SKM-1 treated with dmso at 0.1 percent for 144 hours (cell line): ENCODE results near the gene RNASE4.
"Not testable (repeated sequence)": the region's sequence is repeated elsewhere in the genome, so short reads cannot be mapped to it uniquely, and the experiment has no call there.

Source experiments
- DNase-seq: peaks from one replicate; lab custom pipeline; 2025; ENCODE audit not compliant: unreplicated experiment; lab: John Stamatoyannopoulos, UW

RNASE4 gene, protein sequence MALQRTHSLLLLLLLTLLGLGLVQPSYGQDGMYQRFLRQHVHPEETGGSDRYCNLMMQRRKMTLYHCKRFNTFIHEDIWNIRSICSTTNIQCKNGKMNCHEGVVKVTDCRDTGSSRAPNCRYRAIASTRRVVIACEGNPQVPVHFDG

GRCh38 chr14:20683891-20684661, at the start of gene RNASE4:
RNASE4 (plus strand) TSS chr14:20684560; CDS start chr14:20699372, 14,812 bp downstream.
- peak; percentile 52 for DNase-seq

- DNase-seq = no peak
Observed at GRCh38 chr14:20641591-20641990, 42.8 kb upstream of the RNASE4 start, which contains the start of gene OR6S1. OR6S1 (minus strand) TSS chr14:20641691; CDS start chr14:20641691, 0 bp downstream.

DNA sequence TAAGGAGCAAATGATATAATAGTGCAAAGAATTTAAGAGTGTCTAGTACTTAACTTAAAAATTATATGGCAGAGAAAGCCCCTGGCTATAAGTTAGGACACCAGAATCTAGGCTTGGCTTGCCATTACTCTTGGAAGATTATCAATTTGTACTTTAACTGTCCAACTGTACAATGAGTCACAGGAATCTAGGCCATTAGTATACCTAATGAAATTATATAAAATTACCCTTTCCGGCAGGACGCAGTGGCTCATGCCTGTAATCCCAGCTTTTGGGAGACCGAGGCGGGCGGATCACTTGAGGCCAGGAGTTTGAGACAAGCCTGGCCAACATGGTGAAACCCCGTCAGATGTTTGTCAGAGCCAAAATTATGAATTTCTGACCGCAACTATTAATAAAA, 42.2 kb upstream of the RNASE4 start:
- no peak for DNase-seq

- DNase-seq = not testable (repeated sequence)
Observed at GRCh38 chr14:20642755-20643154, 41.6 kb upstream of the RNASE4 start.

DNA sequence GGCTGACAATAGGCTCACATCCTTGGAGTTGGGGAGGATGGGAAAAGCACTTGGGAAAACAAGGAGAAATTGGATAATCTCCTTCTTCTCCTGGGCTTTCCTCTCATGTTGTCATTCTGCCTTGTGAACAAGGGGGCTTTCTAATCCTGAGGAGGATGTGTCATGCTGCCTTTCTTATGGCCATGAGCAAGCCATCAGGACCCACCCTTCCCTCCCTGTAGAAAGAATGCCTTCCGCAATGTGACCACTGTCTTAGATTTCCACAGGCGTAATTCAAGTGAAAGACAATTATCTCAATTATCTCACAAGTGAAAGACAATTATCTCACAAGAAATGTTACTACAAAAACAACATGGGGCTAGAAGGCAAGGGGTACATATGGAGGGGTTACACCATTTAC, 39.8 kb upstream of the RNASE4 start:
- DNase-seq = no peak

DNA sequence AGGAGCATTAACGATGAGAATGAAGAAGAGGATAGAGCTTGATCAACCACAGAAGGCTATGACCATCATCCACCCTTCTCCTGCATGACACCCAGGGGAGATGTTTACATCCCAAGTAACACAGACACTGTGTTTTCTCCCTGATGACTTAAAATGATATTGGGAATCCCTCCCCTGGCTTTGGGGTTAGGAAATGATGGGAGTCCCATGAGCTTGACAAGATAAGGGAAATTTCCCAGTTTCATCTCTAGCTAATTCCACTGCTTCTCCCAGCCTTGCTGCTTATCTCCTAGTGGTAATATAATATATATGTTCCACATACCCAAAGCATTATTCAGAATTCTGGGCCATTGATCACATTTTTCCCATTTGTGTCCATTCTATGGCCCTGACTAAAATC, 38.9 kb upstream of the RNASE4 start:
- no peak for DNase-seq

DNA sequence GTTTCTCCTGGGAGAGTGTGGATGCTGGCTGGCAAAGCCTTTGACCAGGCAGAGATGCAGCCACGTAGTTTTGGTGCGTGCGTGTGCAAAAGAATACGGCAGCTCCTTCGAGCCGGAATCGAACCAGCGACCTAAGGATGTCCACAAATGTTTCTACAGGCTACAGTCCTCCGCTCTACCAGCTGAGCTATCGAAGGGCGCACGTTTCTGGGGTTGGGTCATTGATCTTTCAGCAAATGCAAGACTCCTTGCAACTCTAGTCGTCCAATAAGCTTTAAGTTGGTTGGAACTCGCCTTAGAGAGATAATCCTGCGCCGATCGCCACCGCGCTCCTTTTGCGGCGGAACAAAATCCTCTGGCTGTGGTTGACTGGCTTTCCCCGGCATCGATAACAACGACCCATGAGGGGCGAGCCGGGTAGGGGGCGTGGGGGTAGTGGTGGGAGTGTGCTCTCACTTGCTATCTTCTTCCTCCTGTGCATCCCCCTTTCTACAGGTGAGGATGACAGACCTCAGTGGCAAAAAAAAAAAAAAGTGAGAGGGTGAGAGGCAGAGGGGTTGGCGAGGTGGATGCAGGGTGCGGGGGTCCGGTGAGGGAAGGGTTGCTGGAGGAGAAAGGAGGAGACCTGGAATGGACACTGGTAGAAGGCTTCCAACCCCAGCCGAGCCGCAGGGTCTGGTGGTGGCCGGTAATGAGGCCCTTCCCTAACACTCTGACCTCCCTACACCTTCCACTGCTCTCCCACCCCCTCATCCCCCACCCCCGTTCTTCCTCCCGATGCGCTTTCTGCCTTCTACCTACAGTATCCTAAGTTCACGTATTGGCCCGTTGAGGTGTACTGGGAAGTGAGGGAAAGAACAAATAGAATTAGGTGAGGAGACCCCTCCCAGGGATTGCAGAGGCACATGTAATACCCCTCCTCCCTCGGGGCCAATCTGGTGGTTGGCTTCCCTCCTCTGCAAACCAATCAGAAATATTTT, 31.1 kb upstream of the RNASE4 start:
- no peak for DNase-seq

GRCh38 chr14:20655851-20656250, 28.5 kb upstream of the RNASE4 start:
- DNase-seq = no peak

DNA sequence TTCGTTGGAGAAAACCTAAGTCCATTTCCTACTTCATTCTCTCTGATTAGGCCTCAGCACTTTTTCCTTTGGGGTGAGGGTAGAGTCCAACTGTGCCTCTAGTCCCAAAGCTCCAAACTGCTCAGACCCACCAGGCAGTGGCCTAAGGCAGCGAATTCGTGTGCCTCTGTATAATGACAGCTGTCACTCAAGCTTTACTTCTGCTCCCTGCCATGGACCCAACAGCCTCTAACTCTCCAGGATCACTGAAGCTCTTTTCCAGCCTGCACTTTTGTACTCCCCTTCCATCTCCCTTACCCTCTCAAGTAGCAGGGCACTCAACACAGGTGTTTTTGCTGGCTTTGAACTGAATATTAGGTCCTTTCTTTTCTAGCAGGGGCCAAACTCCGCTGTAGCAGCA, 28.1 kb upstream of the RNASE4 start:
- no peak for DNase-seq

GRCh38 chr14:20657216-20658211, 26.8 kb upstream of the RNASE4 start:
- no peak for DNase-seq

- no peak for DNase-seq
Observed at GRCh38 chr14:20658246-20658645, 26.1 kb upstream of the RNASE4 start.

DNA sequence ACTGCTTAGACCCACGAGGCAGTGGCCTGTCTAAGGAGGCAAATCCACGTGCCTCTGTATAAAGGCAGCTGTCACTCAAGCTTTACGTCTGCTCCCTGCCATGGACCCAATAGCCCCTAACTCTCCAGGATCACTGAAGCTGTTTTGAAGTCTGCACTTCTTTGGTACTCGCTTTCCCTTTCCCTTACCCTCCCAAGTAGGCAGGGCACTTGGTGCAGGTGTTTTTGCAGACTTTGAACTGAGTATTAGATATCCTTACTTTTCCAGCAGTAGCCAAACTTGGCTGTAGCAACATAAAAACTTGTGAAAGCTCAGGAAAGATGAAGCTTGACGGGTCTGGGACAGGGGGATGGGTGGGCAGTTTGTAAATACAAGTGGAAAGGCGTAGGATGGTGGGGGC, 25.0 kb upstream of the RNASE4 start:
- DNase-seq = no peak

DNA sequence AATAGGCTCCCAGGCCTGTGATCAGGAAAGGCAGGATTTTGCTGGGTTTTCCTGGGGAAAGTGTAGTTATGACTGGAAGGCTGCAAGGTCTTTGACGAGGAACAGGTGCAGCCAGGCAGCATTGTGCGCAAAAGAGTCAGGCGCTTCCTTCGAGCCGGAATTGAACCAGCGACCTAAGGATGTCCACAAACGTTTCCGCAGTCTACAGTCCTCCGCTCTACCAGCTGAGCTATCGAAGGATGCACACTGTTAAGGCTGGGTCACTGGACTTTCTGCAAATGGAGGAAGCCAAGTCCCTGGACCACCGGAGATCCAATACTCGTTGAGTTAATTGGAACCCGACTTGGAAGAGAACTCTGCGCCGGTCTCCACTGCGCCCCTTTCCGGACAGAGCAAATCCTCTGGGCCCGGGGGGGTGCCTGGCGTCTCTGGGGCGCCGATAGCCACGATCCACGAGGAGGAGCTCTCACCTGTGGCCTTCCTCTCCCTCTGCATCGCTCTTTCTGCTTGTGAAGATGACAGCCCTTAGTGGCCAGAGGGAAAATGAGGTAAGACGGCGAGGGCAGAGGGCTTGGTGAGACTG, 24.5 kb upstream of the RNASE4 start:
- no peak for DNase-seq

GRCh38 chr14:20661197-20661596, 23.2 kb upstream of the RNASE4 start:
- DNase-seq = no peak

DNA sequence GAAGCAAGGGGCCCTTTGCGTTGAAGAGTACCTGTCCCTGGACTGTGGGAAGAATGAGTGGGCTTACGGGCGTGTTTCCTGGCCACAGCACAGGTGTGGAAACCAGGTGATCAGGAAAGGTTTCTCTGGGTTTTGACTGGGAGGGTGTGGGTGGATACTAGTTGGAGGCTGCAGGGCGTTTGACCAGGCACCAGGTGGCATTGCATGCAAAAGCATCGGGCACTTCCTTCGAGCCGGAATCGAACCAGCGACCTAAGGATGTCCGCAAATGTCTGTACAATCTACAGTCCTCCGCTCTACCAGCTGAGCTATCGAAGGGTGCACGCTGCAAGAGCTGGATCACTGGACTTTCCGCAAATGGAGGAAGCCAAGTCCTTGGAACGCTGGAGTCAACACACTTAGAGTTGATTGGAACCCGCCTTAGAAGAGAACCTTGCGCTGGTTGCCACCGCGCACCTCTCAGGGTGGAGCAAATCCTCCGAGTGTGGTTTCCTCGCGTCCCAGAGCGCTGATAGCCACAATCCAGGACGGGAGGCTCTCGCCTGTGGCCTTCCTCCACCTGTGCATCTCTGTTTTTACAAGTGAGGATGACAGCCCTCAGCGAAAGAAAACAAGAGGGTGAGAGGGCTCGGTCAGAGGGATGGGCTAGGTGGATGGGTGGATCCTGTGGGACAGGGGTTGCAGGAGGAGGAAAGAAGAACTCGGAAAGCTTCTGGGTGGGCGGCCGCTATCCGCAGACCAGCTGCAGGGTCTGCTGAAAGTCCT, 21.2 kb upstream of the RNASE4 start:
- DNase-seq = peak; percentile 59

GRCh38 chr14:20666400-20666961, 17.9 kb upstream of the RNASE4 start:
- not testable (repeated sequence) for DNase-seq

DNA sequence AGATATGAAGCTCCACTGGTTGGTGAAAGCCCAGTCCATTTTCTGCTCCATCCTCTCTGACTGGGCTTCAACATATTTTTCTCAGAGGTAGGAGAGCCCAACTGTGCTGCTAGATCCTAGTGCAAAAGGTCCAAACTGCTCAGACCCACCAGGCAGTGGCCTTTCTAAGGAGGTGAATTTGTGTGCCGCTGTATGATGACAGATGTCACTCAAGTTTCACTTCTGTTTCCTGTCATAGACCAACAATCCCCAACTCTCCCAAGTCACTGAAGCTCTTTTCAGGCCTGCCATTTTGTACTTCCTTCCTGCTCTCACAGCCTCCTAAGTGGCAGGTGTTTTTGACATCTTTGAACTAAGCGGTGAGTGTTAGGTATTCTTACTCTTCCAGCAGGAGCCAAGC, 16.4 kb upstream of the RNASE4 start:
- no peak for DNase-seq

GRCh38 chr14:20668969-20669368, 15.4 kb upstream of the RNASE4 start:
- no peak for DNase-seq
